SK-N-SH (cell line): Measurements from ENCODE around the gene GPR37L1. TPM values are rescaled to one million over a fixed set of nuclear protein-coding genes. Genes with fewer than 3 reads are reported as not detected.

Experiments
- CTCF ChIA-PET: fragments of 300-600, 350-600 bp; formaldehyde crosslinking; extraction: SDS; loops from one replicate; lab custom pipeline; 2021; lab: Yijun Ruan, JAX
- POLR2A ChIA-PET: fragments of 350-600 bp; sonication (Branson Sonifier 250); formaldehyde crosslinking; extraction: SDS; loops from one replicate; lab custom pipeline; 2020; ENCODE audit warnings: antibody characterized with exemption, inconsistent platforms; lab: Yijun Ruan, JAX
- DNase-seq: peaks from one replicate; pipeline ENCODE4 v3.0.0; 2012
- H2AFZ ChIP-seq: fragments of 200-600 bp; sonication (generic); 2 replicates; pipeline ENCODE4 v1.8.1; 2016; ENCODE audit warnings: antibody characterized with exemption, mild to moderate bottlenecking, low read depth
- H3F3A ChIP-seq: fragments of 200-600 bp; sonication (generic); replicated peaks from 2 replicates; pipeline ENCODE3; 2016; ENCODE audit warnings: antibody characterized with exemption, mild to moderate bottlenecking; ENCODE audit not compliant: insufficient read depth
- H3K27ac ChIP-seq, 2 experiments: fragments of 200-500 bp in 1 of 2; fragments of 200-600 bp in 1 of 2; sonication (Bioruptor generic) in 1 of 2; sonication (generic), shearing (Covaris generic) in 1 of 2; 2 replicates each; pipeline versions ENCODE4 v1.5.1 to v1.6.1; 2014 to 2016; ENCODE audit warnings: low read depth in 2 of 2, inconsistent platforms in 1 of 2, low read length in 1 of 2, mild to moderate bottlenecking in 1 of 2, mixed read lengths in 1 of 2
- H3K27me3 ChIP-seq: fragments of 200-600 bp; sonication (generic), shearing (Covaris generic); 2 replicates; pipeline ENCODE4 v1.6.1; 2016; ENCODE audit warnings: mixed run types; ENCODE audit not compliant: insufficient read depth
- H3K36me3 ChIP-seq, 2 experiments: fragments of 200-500 bp in 1 of 2; fragments of 200-600 bp in 1 of 2; sonication (Bioruptor generic) in 1 of 2; sonication (generic) in 1 of 2; replicated peaks in 1 of 2; 2 replicates each; pipeline versions ENCODE3 to v1.5.1; 2014 to 2016; ENCODE audit warnings: low read length in 1 of 2, mild to moderate bottlenecking in 1 of 2; ENCODE audit not compliant: insufficient read depth in 2 of 2, control insufficient read depth in 1 of 2
- H3K4me1 ChIP-seq, 2 experiments: fragments of 200-500 bp in 1 of 2; fragments of 200-600 bp in 1 of 2; sonication (Bioruptor generic) in 1 of 2; sonication (generic), shearing (Covaris generic) in 1 of 2; 2 replicates each; pipeline versions ENCODE4 v1.5.1 to v1.6.1; 2014 to 2016; ENCODE audit warnings: low read depth in 1 of 2, low read length in 1 of 2, mixed run types in 1 of 2; ENCODE audit not compliant: insufficient read depth in 2 of 2, control insufficient read depth in 1 of 2
- H3K4me2 ChIP-seq: fragments of 200-600 bp; sonication (generic), shearing (Covaris generic); 2 replicates; pipeline ENCODE4 v1.6.1; 2017; ENCODE audit warnings: mixed run types
- H3K4me3 ChIP-seq, 2 experiments: fragments of 200-500 bp in 1 of 2; fragments of 200-600 bp in 1 of 2; sonication (Bioruptor generic) in 1 of 2; sonication (generic), shearing (Covaris generic) in 1 of 2; 2 replicates each; pipeline versions ENCODE4 v1.5.1 to v1.8.1; 2014 to 2016; ENCODE audit warnings: low read depth in 2 of 2, inconsistent platforms in 1 of 2, low read length in 1 of 2, mild to moderate bottlenecking in 1 of 2, mixed read lengths in 1 of 2, moderate library complexity in 1 of 2
- H3K79me2 ChIP-seq: fragments of 200-600 bp; sonication (generic); 2 replicates; pipeline ENCODE4 v1.8.1; 2017; ENCODE audit warnings: mild to moderate bottlenecking; ENCODE audit not compliant: insufficient read depth
- H3K9ac ChIP-seq: fragments of 200-600 bp; sonication (generic); 2 replicates; pipeline ENCODE4 v1.6.1; 2017; ENCODE audit warnings: mixed run types
- H3K9me2 ChIP-seq: fragments of 200-600 bp; sonication (generic); 2 replicates; pipeline ENCODE4 v1.6.1; 2017; ENCODE audit warnings: mixed run types
- H3K9me3 ChIP-seq: fragments of 200-600 bp; sonication (generic); 2 replicates; pipeline ENCODE4 v1.6.1; 2017; ENCODE audit warnings: mixed run types, mild to moderate bottlenecking, moderate library complexity
- H4K20me1 ChIP-seq: fragments of 200-600 bp; sonication (generic); 2 replicates; pipeline ENCODE4 v1.6.1; 2017; ENCODE audit warnings: mild to moderate bottlenecking, mixed run types; ENCODE audit not compliant: insufficient read depth
- CHD2 ChIP-seq: fragments of 150-350 bp; IDR thresholded peaks from 2 replicates; pipeline ENCODE4 v1.6.1; 2018; ENCODE audit warnings: low read length; ENCODE audit not compliant: partially characterized antibody
- ELF1 ChIP-seq: IDR thresholded peaks from 2 replicates; pipeline ENCODE4 v1.4.0; 2012
- EZH2phosphoT487 ChIP-seq: fragments of 200-600 bp; sonication (generic); IDR thresholded peaks from 2 replicates; pipeline ENCODE4 v1.6.1; 2017; ENCODE audit warnings: low read depth, mixed run types, mild to moderate bottlenecking, antibody characterized with exemption, moderate library complexity, borderline replicate concordance
- FOXM1 ChIP-seq: IDR thresholded peaks from 2 replicates; pipeline ENCODE4 v1.4.0; 2012; ENCODE audit warnings: low read depth, mild to moderate bottlenecking
- GABPA ChIP-seq: IDR thresholded peaks from 2 replicates; pipeline ENCODE4 v1.4.0; 2012; ENCODE audit warnings: low read depth, mild to moderate bottlenecking
- MXI1 ChIP-seq: IDR thresholded peaks from 2 replicates; pipeline ENCODE4 v1.6.1; 2012; ENCODE audit warnings: mild to moderate bottlenecking, low read depth, low read length, improper control_type of control experiment
- POLR2AphosphoS5 ChIP-seq: IDR thresholded peaks from 2 replicates; pipeline ENCODE4 v1.6.1; 2012; ENCODE audit warnings: low read depth, low read length
- RAD21 ChIP-seq: IDR thresholded peaks from 2 replicates; pipeline ENCODE4 v1.6.1; 2012; ENCODE audit warnings: mild to moderate bottlenecking, low read length
- SMC3 ChIP-seq: IDR thresholded peaks from 2 replicates; pipeline ENCODE4 v1.6.1; 2012; ENCODE audit warnings: low read depth, low read length, improper control_type of control experiment
- TAF1 ChIP-seq: IDR thresholded peaks from 2 replicates; pipeline ENCODE4 v1.6.1; 2012; ENCODE audit warnings: low read depth, mild to moderate bottlenecking, low read length, moderate library complexity, borderline replicate concordance
- TEAD4 ChIP-seq: IDR thresholded peaks from 2 replicates; pipeline ENCODE4 v1.4.0; 2012; ENCODE audit warnings: mild to moderate bottlenecking, borderline replicate concordance; ENCODE audit not compliant: insufficient read depth
- WGBS: methylation state at CpG from one replicate; pipeline ENCODE4 v1.1.6; 2017; ENCODE audit warnings: low lambda C conversion rate; 5-methylcytosine and 5-hydroxymethylcytosine counted together
- polyA plus RNA-seq, 3 experiments: library from polyadenylated mRNA; depleted of rRNA; stranded (reverse); fragments of >200 nt; gene quantifications; 2 replicates each; pipeline ENCODE4 v1.2.3, GENCODE V29; 2012
- TF ChIP-seq, protein P1 (sequence below): IDR thresholded peaks from 2 replicates; pipeline ENCODE4 v1.4.0; 2012; ENCODE audit warnings: low read depth, borderline replicate concordance
- TF ChIP-seq, protein P2 (sequence below): fragments of 150-350 bp; IDR thresholded peaks from 2 replicates; pipeline ENCODE4 v1.6.1; 2016; ENCODE audit warnings: mild to moderate bottlenecking, low read depth, low read length
- TF ChIP-seq, protein P3 (sequence below): IDR thresholded peaks from 2 replicates; pipeline ENCODE4 v1.4.0; 2012; ENCODE audit warnings: low read depth

GPR37L1 gene
- polyA plus RNA-seq, 1 of the 3 experiments (the other 2 are of a cell fraction): not detected

DNA sequence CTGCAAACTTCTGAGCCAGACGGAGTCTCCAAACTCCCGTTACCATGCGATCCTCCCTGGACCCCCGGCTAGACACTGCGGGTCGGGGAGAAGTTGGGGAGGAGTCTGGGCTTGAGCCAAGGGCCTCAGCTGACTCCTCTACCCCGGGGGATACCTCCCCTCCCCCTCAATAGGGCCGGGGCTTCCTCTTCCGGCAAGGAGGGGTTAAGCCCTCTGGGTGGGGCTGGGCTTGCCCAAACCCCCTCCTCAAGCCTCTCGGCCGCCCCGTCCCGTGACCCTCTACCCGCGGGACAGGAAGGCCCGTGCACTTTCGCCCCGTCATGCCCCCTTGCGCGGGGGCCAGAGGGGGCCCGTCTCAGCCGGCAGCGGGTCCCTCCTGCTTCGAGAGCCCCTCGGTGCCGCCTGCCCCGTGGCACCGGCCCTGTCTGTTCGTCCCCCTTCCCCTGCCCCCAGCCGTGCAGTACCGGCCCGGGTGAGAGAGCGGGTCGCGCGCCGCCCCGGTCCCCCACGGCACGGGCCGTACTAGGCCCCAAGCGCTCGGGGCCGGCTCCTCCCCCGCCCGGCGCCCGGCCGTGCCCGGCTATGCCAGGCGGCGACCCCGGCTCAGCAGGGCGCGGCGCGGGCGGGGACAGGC lies 21.2 kb downstream of the GPR37L1 start:
- Histone ChIP-seq H3K4me1 (peaks cover 8 to 16% of the 10 kb centered on the region in 2 experiments; a peak in 2 of 4 replicates), H3K9me3 (no peaks in the 10 kb centered on the region), H3F3A (peaks cover under 1% of the 10 kb centered on the region), H3K27me3 (no peaks in the 10 kb centered on the region), H3K4me2 (peak overlapping the region; percentile 89), H2AFZ (no peak overlapping the region), H3K9ac (peak overlapping the region; percentile 90), H3K27ac (peak overlapping the region; percentile 30 to 74; a peak in 2 of 4 replicates), H3K79me2 (peaks cover 61% of the 10 kb centered on the region), H3K4me3 (peak overlapping the region; percentile 87 to 93), H3K36me3 (no peaks in the 10 kb centered on the region), H3K9me2 (no peaks in the 10 kb centered on the region), H4K20me1 (peaks cover 48% of the 10 kb centered on the region)
- CTCF ChIA-PET: interaction anchor here (0.7 to 3.4 kb wide), 8 partner anchors 9 to 144 kb away, joined by 3 to 14 read pairs (median 7); partner anchors contain the start of genes ELF3 and GPR37L1
- TF ChIP-seq FOXM1 (no peak), CHD2 (peak; percentile 26), GABPA (peak; percentile 46; the same call in 1 of the 2 replicates), ELF1 (no peak), TEAD4 (no peak)
- TF ChIP-seq, protein P1, sequence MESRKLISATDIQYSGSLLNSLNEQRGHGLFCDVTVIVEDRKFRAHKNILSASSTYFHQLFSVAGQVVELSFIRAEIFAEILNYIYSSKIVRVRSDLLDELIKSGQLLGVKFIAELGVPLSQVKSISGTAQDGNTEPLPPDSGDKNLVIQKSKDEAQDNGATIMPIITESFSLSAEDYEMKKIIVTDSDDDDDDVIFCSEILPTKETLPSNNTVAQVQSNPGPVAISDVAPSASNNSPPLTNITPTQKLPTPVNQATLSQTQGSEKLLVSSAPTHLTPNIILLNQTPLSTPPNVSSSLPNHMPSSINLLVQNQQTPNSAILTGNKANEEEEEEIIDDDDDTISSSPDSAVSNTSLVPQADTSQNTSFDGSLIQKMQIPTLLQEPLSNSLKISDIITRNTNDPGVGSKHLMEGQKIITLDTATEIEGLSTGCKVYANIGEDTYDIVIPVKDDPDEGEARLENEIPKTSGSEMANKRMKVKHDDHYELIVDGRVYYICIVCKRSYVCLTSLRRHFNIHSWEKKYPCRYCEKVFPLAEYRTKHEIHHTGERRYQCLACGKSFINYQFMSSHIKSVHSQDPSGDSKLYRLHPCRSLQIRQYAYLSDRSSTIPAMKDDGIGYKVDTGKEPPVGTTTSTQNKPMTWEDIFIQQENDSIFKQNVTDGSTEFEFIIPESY: no peak
- TF ChIP-seq, protein P2, sequence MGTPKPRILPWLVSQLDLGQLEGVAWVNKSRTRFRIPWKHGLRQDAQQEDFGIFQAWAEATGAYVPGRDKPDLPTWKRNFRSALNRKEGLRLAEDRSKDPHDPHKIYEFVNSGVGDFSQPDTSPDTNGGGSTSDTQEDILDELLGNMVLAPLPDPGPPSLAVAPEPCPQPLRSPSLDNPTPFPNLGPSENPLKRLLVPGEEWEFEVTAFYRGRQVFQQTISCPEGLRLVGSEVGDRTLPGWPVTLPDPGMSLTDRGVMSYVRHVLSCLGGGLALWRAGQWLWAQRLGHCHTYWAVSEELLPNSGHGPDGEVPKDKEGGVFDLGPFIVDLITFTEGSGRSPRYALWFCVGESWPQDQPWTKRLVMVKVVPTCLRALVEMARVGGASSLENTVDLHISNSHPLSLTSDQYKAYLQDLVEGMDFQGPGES: no peak
- DNase-seq: peak; percentile 86
- 0% methylated on average over 9 of the region's 58 CpGs for WGBS
- POLR2A ChIA-PET: interaction anchor here (0.7 to 0.8 kb wide), 2 partner anchors 9 to 255 kb away, joined by 3 to 4 read pairs; partner anchors contain the start of gene SHISA4

DNA sequence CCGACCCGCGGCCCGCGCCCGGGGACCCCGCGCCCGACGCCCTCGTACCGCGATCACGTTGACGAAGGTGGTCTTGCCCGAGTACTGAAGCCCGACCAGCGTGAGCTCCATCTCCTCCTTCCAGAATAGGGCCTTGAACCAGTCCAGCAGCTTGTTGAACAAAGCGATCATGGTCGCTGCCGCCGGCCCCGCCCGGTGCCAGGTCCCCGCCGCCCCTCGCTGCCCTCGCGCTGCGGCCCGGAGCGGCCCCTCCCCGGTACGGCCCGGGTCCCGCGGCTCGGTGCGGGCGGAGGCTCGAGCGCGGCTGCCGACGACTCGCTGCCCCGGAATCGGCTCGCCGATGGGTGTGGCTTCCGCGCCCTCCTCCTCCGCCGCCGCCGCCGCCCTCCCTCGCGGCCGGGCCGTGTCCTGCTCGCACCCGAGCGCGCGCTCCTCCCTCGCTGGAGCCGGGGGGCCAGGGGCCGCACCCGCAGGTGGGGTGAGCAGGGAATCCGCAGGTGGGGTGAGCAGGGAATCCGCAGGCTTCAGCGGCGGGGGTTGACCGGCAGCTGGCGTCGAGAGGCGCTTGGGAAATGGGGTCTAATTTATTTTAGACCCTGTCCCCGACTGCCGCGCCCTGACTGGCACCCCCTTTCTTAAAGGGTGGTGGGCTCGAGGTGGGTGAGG lies 21.8 kb downstream of the GPR37L1 start, which contains the start of gene ARL8A:
ARL8A (minus strand) TSS at position 336 of the 666 bp plus-strand sequence; CDS start at position 171, 165 bp downstream.
- peaks cover 42% of the 10 kb centered on the region for H4K20me1 ChIP-seq
- H3K4me2 ChIP-seq: peak within 1 kb of the TSS; percentile 89
- peak within 1 kb of the TSS; percentile 87 for H2AFZ ChIP-seq
- H3K79me2 ChIP-seq: peaks cover 54% of the 10 kb centered on the region
- no peaks in the 10 kb centered on the region for H3K9me3 ChIP-seq
- CTCF ChIA-PET: interaction anchor here (0.5 to 2.4 kb wide), 3 partner anchors 9 to 709 kb away, joined by 3 to 14 read pairs (median 3); no protein-coding TSS in a partner anchor
- H3K27me3 ChIP-seq: no peaks in the 10 kb centered on the region
- H3K9me2 ChIP-seq: no peaks in the 10 kb centered on the region
- H3K4me3 ChIP-seq: peak within 1 kb of the TSS; percentile 87 to 93
- TF ChIP-seq GABPA: peak; percentile 45; the same call in 1 of the 2 replicates
- no peak for TF ChIP-seq EZH2phosphoT487
- TF ChIP-seq, protein P3, sequence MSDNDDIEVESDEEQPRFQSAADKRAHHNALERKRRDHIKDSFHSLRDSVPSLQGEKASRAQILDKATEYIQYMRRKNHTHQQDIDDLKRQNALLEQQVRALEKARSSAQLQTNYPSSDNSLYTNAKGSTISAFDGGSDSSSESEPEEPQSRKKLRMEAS: peak; percentile 39; the same call in 1 of the 2 replicates
- peak; percentile 58 for TF ChIP-seq POLR2AphosphoS5
- TF ChIP-seq SMC3: no peak
- no peak for TF ChIP-seq RAD21
- TF ChIP-seq MXI1: peak; percentile 37; the same call in 1 of the 2 replicates
- 0 out of 2 replicates have a peak, but pooled peaks have one; percentile 9 for TF ChIP-seq TAF1
- H3K4me1 ChIP-seq: peaks cover 8 to 16% of the 10 kb centered on the region in 2 experiments; a peak in 2 of 4 replicates
- no peaks in the 10 kb centered on the region for H3K36me3 ChIP-seq
- peaks cover 5% of the 10 kb centered on the region for H3F3A ChIP-seq
- POLR2A ChIA-PET: interaction anchor here (0.7 to 0.8 kb wide), 2 partner anchors 9 to 256 kb away, joined by 3 to 4 read pairs; partner anchors contain the start of gene SHISA4
- DNase-seq: peak; percentile 93
- peak within 1 kb of the TSS; percentile 90 for H3K9ac ChIP-seq
- 1% methylated on average over 10 of the region's 82 CpGs for WGBS
- peak within 1 kb of the TSS; percentile 30 to 74; a peak in 2 of 4 replicates for H3K27ac ChIP-seq
